ENCODE data around the gene KCNIP4.

GRCh38 chr4:20878806-20879205 lies 1069.8 kb downstream of the KCNIP4 start:
- TF ChIP-seq CTCF (IDR thresholded peaks at IDR 0.05) = no peak
- TF ChIP-seq POLR2AphosphoS5 (IDR thresholded peaks at IDR 0.05) = no peak
- TF ChIP-seq POLR2A (IDR thresholded peaks at IDR 0.05; ENCODE audit: low read depth) = no peak
- TF ChIP-seq EP300 (IDR thresholded peaks at IDR 0.05) = no peak

Measured in esophagus muscularis mucosa (tissue), 4 donors.